Islet precursor cell (in vitro differentiated cells): Measurements from ENCODE around the gene PDP2.

Experiments
- DNase-seq: peaks from one replicate; pipeline ENCODE4 v3.0.0-alpha.2; 2018

Gene PDP2

DNA sequence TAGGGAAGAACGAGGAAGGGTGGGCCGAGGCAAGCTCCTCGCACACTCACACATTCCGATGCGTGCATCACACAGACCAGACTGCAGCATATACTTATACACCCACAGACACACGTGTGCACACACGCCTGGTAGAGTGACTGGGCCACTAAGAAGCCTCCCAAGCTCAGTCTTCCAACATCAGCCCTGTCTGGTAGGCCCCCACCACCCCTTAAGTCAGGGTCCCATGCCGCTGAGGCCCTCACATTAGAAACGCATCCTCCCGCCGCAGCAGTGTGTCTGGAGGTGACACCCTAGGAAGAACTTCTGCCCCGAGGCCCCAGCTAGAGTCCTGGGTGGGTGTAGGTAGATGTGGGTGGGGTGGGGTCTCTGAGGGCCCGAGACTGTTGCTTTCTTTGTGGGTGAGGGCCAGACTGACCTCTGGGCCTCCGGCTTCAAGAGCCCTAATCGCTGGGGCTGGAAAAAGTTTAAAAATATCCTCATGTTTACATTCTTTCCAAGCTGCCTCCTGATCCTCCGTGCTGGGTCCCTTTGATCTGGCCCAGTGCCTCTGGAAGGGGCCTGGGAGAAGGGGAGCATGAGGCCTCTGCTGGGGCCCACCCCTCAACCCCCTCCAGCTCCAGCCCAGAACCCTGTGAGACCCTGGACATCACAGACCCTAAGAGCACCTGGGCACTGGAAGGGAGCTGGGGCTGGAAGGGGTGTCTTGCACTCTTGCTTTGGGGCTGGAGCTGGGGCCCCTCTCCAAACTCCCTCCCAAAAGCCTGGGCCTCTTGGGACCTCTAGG lies 24.7 kb downstream of the PDP2 start:
- no peak for DNase-seq

DNA sequence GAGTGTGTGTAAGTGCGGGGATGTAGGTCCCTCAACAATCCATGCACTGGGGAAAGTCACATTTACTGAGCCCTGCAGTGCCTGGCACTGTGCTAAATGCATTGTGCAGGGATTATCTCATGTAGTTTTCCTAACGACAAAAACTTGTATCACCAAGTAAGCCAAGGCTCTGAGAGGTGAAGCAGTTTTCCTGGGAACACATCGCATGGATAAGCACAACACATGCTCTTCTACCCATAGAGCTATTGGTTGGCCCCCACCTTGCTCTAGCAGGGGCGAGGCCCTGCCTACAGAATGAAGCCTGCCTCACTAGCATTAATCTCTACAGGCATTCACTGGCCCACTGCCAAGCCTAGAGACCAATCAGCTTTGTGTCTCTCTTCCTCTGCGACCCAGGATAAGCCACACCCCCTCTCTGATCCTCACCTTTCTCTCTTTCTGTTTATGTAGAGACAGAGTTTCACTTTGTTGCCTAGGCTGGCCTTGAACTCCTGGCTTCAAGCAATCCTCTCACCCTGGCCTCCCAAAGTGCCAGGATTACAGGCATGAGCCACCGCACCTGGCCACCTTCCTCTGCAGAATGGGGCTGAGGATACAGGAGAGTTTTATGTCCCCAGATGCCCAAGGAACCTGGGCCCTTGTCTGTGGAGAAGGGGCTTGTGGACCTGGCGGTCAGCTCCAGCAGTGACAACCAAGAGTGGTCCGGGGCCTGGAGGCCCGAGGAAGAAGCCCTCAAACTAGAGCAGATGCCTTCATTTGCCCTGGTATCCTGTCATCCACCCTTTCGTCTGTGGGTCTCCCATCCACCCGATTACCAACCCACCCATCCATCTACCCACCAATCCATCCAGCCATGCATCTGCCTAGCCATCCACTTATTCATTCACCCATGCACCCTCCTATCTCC lies 25.6 kb downstream of the PDP2 start:
- no peak for DNase-seq

GRCh38 chr16:66906916-66907836 lies 26.9 kb downstream of the PDP2 start:
- no peak for DNase-seq

DNA sequence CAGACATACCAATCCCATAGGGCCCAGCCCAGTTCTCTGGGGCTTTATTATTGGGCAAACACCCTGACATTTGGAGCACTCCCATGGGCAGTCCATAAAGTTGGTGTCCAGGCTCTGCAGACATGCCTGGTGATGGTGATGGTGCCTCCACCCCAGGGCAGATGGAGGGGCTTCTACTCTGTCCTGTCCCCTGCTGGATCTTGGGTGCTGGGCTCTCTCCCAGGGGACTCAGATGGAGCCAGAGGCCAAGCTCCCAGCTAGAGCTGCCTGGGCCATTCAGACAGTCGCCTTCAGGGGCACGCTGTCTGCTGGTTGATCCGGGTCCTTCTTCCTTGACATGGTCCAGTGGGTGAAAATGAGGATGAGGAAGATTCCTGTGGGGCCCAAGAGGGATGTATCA lies 27.8 kb downstream of the PDP2 start:
- no peak for DNase-seq

- DNase-seq: no peak
Measured at GRCh38 chr16:66908762-66909559, 28.6 kb downstream of the PDP2 start.

DNA sequence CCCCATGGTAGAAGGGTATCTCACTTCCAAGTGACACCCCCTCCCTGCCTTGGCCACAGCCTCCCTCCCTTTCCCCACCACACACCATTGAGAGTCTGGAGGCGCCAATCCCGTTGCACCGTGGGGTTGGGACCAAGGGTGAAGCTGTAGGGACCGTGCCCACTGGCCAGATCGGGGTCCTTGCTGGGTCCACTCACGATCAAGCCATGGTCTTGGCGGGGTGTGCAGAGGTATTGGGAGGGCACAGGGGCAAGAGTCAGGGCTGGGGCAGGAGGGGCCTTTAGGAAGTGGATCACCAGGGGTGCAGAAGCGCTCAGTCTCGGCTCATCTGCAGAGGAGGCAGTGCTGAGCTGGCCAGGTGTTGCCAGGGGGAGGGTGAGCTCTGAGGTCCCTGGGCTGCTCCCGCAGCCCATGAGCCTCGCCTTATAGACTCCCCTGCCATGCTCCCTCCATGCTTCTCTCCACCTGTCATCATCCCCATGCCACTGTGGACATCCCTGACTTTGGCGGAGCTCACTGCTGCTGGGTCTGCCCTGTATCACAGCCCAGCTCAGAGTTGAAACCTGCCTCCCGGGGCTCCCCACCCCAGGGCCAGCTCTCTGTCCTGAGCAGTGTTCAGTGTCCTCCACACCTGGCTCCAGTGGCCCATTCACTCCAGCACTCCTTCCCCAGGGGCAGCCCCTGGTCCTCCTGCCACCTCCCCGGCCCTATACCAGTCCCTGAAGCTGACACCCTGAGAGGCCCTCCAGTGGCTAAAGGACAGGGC lies 30.0 kb downstream of the PDP2 start:
- no peak for DNase-seq

DNA sequence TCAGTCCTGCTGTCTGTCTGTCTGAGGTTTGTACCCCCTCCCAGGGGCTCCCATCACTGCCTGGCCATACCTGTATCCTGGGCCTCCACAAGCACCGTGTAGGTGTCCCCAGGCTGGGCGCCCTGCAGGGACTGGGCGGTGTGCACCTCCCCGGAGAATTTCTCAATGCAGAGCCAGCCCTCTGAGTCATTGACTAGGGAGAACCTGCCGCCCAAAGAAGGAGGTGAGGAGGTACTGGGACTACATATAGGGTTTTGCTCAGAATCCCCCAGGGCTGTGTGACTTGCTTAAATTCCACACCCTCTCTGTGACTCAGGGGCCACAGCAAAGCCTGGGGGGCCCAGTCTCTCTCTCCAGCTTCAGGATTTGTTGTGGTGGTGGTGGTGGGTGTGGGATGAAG lies 30.8 kb downstream of the PDP2 start:
- DNase-seq: no peak

DNA sequence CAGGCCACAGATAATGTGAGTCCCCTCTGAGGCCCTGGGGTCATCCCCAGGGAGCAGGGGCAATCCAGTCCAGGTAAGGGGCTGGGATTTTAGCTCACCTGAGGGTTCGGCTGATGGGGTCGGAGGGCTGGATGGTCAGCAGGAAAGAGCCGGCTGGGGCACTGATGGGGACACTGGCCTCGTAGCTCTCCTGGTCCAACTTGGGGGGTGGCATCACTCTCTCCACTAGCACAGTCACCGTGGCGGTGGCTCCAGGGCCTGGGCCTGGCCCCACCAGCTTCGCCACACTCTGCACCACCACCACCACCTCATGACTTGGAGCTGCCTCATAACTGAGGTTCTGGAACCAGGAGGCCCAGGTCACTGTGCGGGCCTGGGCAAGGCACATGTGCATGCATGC lies 31.5 kb downstream of the PDP2 start:
- no peak for DNase-seq

DNA sequence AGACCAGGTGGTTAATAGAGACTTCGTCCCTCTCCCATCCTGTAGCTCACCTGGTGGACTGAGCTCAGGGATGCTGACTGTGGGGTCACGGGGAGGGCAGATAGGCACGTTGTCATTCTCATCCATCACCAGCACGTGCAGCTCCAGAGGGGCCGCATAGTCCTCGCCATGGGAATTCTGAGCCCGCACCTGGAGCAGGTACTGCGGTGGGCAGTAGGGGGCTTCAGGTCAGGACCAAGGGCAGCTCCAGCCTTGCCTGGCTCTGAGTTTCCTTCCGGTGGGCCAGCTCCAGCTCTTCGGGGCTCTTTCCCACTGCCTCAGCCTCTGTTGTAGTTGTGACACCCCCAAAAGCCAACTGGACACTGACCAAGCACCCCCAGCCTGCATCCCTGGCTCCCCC lies 32.8 kb downstream of the PDP2 start:
- no peak for DNase-seq

GRCh38 chr16:66913711-66914110 lies 33.4 kb downstream of the PDP2 start:
- DNase-seq: no peak

DNA sequence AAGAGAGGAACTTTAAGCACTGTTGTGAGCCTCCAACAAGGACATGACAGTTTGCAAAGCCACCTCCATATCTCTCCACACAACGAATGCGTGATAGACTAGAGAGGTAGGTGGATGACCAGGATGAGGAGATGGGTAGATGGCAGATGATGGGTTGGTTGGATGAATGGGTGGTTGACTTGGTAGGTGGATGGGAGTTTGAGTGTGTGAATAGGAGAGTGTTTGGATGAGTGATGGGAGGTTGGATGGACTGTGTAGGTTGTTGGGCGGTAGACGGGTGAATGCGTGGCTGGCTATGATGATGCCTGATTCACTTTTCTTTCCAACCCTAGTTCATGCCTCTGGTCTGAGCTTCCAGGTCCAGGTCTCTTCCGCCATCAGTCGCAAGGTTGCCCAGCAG lies 34.2 kb downstream of the PDP2 start:
- no peak for DNase-seq

DNA sequence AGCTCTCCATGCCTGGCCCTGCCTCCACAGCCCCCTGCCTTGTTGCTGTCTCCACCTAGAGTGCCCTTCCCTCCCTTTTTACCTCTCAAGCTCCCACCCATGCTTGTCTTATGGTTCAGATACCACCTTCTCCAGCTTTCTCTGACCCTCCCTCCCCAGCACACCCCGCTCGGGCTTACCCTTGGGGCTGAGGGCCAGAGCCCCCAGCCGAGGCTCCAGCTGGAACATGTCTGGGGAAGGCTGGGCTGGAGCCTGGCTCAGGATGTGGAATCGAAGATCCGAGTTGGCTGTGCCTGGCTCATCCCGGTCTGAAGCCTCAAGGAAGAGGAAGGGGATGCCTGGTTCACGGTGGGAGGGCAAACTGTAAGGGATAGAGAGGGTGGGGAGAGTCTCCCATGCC lies 34.7 kb downstream of the PDP2 start:
- DNase-seq: no peak

DNA sequence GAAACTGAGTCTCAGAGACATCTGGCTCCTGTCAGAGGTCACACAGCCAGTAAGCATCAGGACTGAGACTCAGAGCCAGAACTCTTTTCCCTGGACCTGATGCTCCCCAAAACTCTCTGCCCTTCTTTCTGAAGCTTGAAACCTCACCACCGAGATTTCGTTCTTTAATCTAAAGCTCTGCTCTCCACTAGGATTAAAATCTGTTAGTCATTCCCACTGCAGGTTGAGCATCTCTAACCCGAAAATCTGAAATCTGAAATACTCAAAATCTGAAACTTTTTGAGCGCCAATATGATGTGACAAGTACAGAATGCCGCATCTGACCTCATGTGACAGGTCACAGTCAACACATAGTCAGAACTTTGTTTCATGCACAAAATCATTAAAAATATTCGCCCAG lies 36.2 kb downstream of the PDP2 start:
- DNase-seq: no peak

DNA sequence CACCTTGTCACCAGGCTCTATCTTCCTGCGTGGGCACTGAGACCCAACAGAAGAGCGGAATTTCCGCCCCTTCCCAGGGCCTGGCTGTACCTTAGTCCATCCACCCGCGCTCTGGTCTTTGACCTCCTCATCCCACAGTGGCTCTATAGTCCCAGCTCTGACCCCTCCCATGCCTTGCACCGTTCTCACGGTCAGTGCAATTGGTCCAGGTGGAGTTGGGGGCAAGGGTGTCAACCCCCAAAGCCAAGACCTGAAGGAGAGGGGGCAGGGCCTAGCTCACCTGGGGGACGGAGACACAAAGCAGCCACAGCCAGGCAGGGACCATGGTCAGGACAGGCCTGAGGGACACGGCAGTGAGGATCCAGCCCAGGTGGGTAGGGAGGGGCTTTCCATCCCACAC lies 37.4 kb downstream of the PDP2 start:
- no peak for DNase-seq

- DNase-seq: no peak
Measured at GRCh38 chr16:66918355-66918754, 38.0 kb downstream of the PDP2 start.

DNA sequence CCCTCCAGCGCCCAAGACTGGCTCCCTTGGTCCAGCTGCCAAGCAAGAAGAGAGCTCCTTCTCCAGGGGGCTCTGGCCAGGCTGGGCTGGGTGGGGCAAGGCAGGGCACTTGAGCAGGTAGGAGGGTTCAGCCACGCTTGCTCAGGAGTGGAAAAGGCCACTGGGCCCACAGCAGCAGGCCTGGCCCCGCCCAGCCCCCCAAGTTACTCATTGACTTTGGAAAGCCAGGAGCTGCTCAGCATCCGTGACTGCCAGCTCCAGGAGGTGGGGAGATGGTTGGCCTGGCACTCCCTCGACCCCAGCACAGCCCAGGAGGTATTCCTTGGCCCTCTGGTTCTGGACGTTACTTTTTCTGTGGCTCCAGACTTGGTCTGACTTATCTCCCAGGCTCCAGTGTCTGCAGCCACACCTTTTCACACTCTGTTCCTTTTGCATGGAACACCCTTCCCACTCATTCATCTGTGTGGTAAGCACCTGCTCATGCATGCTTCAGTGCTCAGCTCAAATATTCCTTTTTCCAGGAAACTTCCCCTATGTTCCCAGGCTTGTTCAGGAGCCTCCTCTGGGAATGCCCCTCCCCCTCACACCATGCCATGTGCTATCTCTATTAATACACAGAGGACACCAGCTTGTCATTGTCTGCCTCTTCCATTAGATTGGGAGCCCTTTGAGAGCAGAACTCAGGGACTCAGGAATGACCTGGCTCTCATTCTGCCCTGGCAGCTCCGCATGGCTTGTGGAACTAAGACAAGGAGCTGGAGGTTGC lies 38.7 kb downstream of the PDP2 start, which contains the start of gene CDH16:
Gene CDH16 (minus strand): TSS at position 83 of the 766 bp plus-strand sequence. CDS start 820 bp downstream, outside the sequence.
- no peak for DNase-seq

GRCh38 chr16:66919569-66920298 lies 39.4 kb downstream of the PDP2 start:
- DNase-seq: no peak

DNA sequence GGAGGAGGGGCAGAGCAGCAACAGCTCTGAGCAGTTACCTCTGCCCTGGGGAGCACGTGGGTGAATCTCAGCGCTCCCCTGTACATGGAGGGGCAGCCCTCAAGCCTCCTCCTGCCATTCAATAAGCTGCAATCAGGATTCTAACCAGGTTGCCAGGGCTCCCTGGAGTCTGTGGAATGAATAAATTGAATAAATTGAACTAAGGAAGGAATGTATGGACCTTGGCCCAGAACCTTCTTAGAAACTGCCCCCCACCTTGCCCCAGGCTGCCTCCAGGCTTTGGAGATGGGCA lies 39.9 kb downstream of the PDP2 start:
- no peak for DNase-seq

GRCh38 chr16:66920924-66921680 lies 40.8 kb downstream of the PDP2 start:
- no peak for DNase-seq
